Fibroblast of pulmonary artery (primary cell): ENCODE measurements around the gene PTCHD1.

ENCODE experiments used
- DNase-seq: peaks from one replicate; pipeline ENCODE4 v3.0.0-alpha.2; 2010; ENCODE audit warnings: low read depth
- H3K4me3 ChIP-seq: replicated peaks from 2 replicates; pipeline ENCODE4 v1.5.1; 2011; ENCODE audit warnings: low read depth, mild to moderate bottlenecking, control low read depth, low read length, moderate library complexity
- CTCF ChIP-seq: IDR thresholded peaks from 2 replicates; pipeline ENCODE4 v1.5.1; 2011; ENCODE audit warnings: mild to moderate bottlenecking, control low read depth, low read length, inconsistent platforms; ENCODE audit errors: missing control alignments

PTCHD1 gene

GRCh38 chrX:23332888-23333821, 1.5 kb upstream of the PTCHD1 start:
- DNase-seq, result no peak
- no peak overlapping the region for H3K4me3 ChIP-seq
- no peak for TF ChIP-seq CTCF

DNA sequence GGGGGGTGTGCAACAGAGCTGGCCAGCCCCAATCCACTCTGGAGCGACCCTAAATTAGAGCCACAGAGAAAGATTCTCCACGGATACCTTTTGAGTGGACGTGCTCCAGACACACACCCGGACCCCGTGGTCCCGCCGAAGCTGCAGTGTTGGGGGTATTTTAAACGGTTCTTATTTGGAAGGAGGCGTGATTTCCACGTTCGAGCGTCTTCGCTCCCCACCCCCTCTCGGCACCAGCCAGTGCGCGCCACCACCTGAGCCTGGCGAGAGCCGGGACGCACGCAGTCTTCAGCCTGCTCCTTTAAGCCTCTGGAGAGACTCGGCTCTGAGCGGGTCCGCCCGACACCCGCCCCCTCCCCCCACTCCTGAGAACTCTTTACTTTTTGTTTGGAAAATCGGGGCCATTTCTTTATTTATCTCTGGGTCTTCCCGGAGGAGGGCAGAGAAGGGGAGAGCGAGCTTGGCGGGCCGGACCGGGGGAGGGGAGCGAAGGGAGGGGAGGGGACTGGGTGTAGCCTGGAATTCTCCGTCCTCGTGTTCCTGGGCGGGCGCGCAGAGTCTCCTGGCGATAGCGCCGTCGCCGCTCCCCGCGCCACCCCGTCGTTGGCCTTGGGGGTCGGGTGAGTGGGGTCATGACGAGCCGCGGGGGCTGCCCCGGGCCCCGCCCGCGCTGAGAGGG, 668 bp upstream of the PTCHD1 start:
- no peak for DNase-seq
- H3K4me3 ChIP-seq, result no peak overlapping the region
- no peak for TF ChIP-seq CTCF

- no peak for TF ChIP-seq CTCF
- DNase-seq, result no peak
- H3K4me3 ChIP-seq, result no peak overlapping the region
Measured at GRCh38 chrX:23334521-23334847, 165 bp upstream of the PTCHD1 start.

DNA sequence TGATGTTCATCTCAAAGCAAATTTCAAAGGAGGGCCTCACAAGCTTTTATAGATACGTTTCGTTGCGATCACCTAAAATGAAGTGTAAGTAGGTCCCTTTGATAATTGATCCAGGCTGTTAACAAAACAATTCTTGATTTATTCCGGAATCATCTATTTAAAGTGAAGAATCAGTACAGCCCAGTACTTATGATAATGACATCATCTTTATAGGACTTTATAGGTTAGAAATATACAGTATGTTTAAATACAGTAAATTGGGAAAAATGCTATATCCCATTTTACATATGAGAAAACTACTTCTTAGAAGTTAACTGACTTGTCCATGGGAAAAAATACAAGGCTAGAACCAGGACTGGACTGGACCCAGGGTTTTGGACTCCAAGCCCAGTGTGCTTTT, 3.7 kb downstream of the PTCHD1 start:
- no peak for DNase-seq
- no peak for TF ChIP-seq CTCF
- H3K4me3 ChIP-seq, result no peak overlapping the region

- no peak for DNase-seq
- no peak overlapping the region for H3K4me3 ChIP-seq
- no peak for TF ChIP-seq CTCF
Measured at GRCh38 chrX:23341452-23341851, 6.8 kb downstream of the PTCHD1 start.

- H3K4me3 ChIP-seq, result no peak overlapping the region
- no peak for TF ChIP-seq CTCF
- DNase-seq, result no peak
Measured at GRCh38 chrX:23344238-23344903, 9.7 kb downstream of the PTCHD1 start.
